IMR-90 (cell line): ENCODE results near the gene ADARB2. TPM values are rescaled to one million over a fixed set of nuclear protein-coding genes. Genes with fewer than 3 reads are reported as not detected.

Source experiments
- ATAC-seq: fragments of 200-7000 bp; cut with Tn5 transposase; 2 replicates; pipeline ENCODE4 v1.9.1; 2020; ENCODE audit warnings: low read depth, mild to moderate bottlenecking, moderate library complexity
- BruUV-seq: library from RNA; stranded (reverse); fragments of 400-500 nt; replicated peaks from 2 replicates; lab custom pipeline; 2021; lab: Mats Ljungman, UMichigan
- CTCF ChIA-PET: fragments of 300-600 bp; formaldehyde crosslinking; extraction: SDS; loops from one replicate; lab custom pipeline; 2021; ENCODE audit warnings: antibody characterized with exemption; lab: Yijun Ruan, JAX
- POLR2A ChIA-PET: fragments of 300-600 bp; sonication (Branson Sonifier 250); formaldehyde crosslinking; loops from one replicate; lab custom pipeline; 2022; ENCODE audit warnings: antibody characterized with exemption; ENCODE audit not compliant: unreplicated experiment; lab: Charles Lee
- DNase-seq: peaks from one replicate; pipeline ENCODE4 v3.0.0; 2013
- H2AFZ ChIP-seq: replicated peaks from 2 replicates; pipeline ENCODE3; 2013; ENCODE audit warnings: low read length, mild to moderate bottlenecking; ENCODE audit not compliant: poor library complexity
- H2AK5ac ChIP-seq: 2 replicates; pipeline ENCODE4 v1.6.1; 2013; ENCODE audit warnings: low read depth, low read length, inconsistent platforms
- H2AK9ac ChIP-seq: replicated peaks from 2 replicates; pipeline ENCODE3; 2013; ENCODE audit warnings: mild to moderate bottlenecking, low read depth, low read length, moderate library complexity; ENCODE audit not compliant: poor library complexity
- H2BK120ac ChIP-seq: 2 replicates; pipeline ENCODE4 v1.6.1; 2013; ENCODE audit warnings: low read depth, low read length, inconsistent platforms
- H2BK15ac ChIP-seq: 3 replicates; pipeline ENCODE4 v1.6.1; 2013; ENCODE audit warnings: low read depth, low read length, inconsistent platforms
- H2BK20ac ChIP-seq: 2 replicates; pipeline ENCODE4 v1.6.1; 2013; ENCODE audit warnings: low read depth, mild to moderate bottlenecking, inconsistent platforms, low read length, moderate library complexity
- H2BK5ac ChIP-seq: 2 replicates; pipeline ENCODE4 v1.6.1; 2013; ENCODE audit warnings: mild to moderate bottlenecking, low read depth, low read length, inconsistent platforms; ENCODE audit not compliant: poor library complexity, severe bottlenecking
- H3K14ac ChIP-seq: replicated peaks from 2 replicates; pipeline ENCODE4 v1.6.1; 2013; ENCODE audit warnings: low read depth, low read length, inconsistent platforms
- H3K18ac ChIP-seq: 2 replicates; pipeline ENCODE4 v1.6.1; 2013; ENCODE audit warnings: low read depth, low read length, control low read depth
- H3K23ac ChIP-seq: 2 replicates; pipeline ENCODE4 v1.6.1; 2013; ENCODE audit warnings: low read depth, low read length, inconsistent platforms
- H3K27ac ChIP-seq: 2 replicates; pipeline ENCODE4 v1.5.1; 2013; ENCODE audit warnings: mild to moderate bottlenecking, control low read depth, low read length; ENCODE audit not compliant: insufficient read depth
- H3K27me3 ChIP-seq: 2 replicates; pipeline ENCODE4 v1.6.1; 2013; ENCODE audit warnings: low read length; ENCODE audit not compliant: control insufficient read depth, insufficient read depth
- H3K36me3 ChIP-seq: 2 replicates; pipeline ENCODE4 v1.6.1; 2013; ENCODE audit warnings: low read length, mixed read lengths; ENCODE audit not compliant: control insufficient read depth, insufficient read depth
- H3K4ac ChIP-seq: 2 replicates; pipeline ENCODE4 v1.6.1; 2013; ENCODE audit warnings: low read depth, low read length, inconsistent platforms
- H3K4me1 ChIP-seq: 2 replicates; pipeline ENCODE4 v1.6.1; 2013; ENCODE audit warnings: low read length, mixed read lengths; ENCODE audit not compliant: control insufficient read depth, insufficient read depth
- H3K4me2 ChIP-seq: 2 replicates; pipeline ENCODE4 v1.6.1; 2013; ENCODE audit warnings: low read depth, mild to moderate bottlenecking, control low read depth, low read length, moderate library complexity
- H3K4me3 ChIP-seq: 2 replicates; pipeline ENCODE4 v1.5.1; 2013; ENCODE audit warnings: low read depth, mild to moderate bottlenecking, control low read depth, low read length, moderate library complexity; ENCODE audit not compliant: insufficient read depth
- H3K56ac ChIP-seq: 2 replicates; pipeline ENCODE4 v1.6.1; 2013; ENCODE audit warnings: low read length, inconsistent platforms; ENCODE audit not compliant: insufficient read depth; ENCODE audit errors: extremely low read depth
- H3K79me1 ChIP-seq, 2 experiments: 2 replicates each; pipeline ENCODE4 v1.6.1; 2013; ENCODE audit warnings: low read length in 2 of 2, inconsistent platforms in 1 of 2, low read depth in 1 of 2
- H3K9ac ChIP-seq: 2 replicates; pipeline ENCODE4 v1.6.1; 2013; ENCODE audit warnings: low read depth, low read length, control low read depth
- H3K9me1 ChIP-seq: 2 replicates; pipeline ENCODE4 v1.6.1; 2013; ENCODE audit warnings: low read length, inconsistent platforms; ENCODE audit not compliant: insufficient read depth
- H3K9me3 ChIP-seq: 2 replicates; pipeline ENCODE4 v1.6.1; 2013; ENCODE audit warnings: low read length; ENCODE audit not compliant: control insufficient read depth, insufficient read depth
- H4K20me1 ChIP-seq: 2 replicates; pipeline ENCODE4 v1.6.1; 2013; ENCODE audit warnings: low read length, inconsistent platforms; ENCODE audit not compliant: insufficient read depth
- H4K5ac ChIP-seq: 2 replicates; pipeline ENCODE4 v1.6.1; 2013; ENCODE audit warnings: mild to moderate bottlenecking, low read depth, low read length, control low read depth
- H4K8ac ChIP-seq, 2 experiments: 2 replicates each; pipeline ENCODE4 v1.6.1; 2013; ENCODE audit warnings: low read depth in 2 of 2, low read length in 2 of 2, control low read depth in 1 of 2, inconsistent platforms in 1 of 2
- H4K91ac ChIP-seq: 2 replicates; pipeline ENCODE4 v1.6.1; 2013; ENCODE audit warnings: low read depth, low read length, inconsistent platforms; ENCODE audit not compliant: insufficient read depth
- BHLHE40 ChIP-seq: fragments of 150-350 bp; IDR thresholded peaks from 2 replicates; pipeline ENCODE4 v1.6.1; 2016; ENCODE audit warnings: mild to moderate bottlenecking, low read depth, low read length
- CHD1 ChIP-seq: IDR thresholded peaks from 2 replicates; pipeline ENCODE4 v1.6.1; 2012; ENCODE audit warnings: low read depth, low read length, improper control_type of control experiment
- FOS ChIP-seq: fragments of 150-350 bp; IDR thresholded peaks from 2 replicates; pipeline ENCODE4 v1.6.1; 2016; ENCODE audit warnings: low read depth, low read length
- MAFK ChIP-seq: IDR thresholded peaks from 2 replicates; pipeline ENCODE4 v1.6.1; 2012; ENCODE audit warnings: low read depth, low read length, improper control_type of control experiment
- MAZ ChIP-seq: IDR thresholded peaks from 2 replicates; pipeline ENCODE4 v1.6.1; 2012; ENCODE audit warnings: low read depth, mild to moderate bottlenecking, low read length, improper control_type of control experiment, moderate library complexity, borderline replicate concordance
- MXI1 ChIP-seq: IDR thresholded peaks from 2 replicates; pipeline ENCODE4 v1.6.1; 2012; ENCODE audit warnings: low read depth, mild to moderate bottlenecking, low read length, moderate library complexity, borderline replicate concordance
- NFE2L2 ChIP-seq: fragments of 150-350 bp; IDR thresholded peaks from 2 replicates; pipeline ENCODE4 v1.6.1; 2016; ENCODE audit warnings: low read depth, mild to moderate bottlenecking, low read length
- POLR2A ChIP-seq: IDR thresholded peaks from 2 replicates; pipeline ENCODE4 v1.6.1; 2012; ENCODE audit warnings: mild to moderate bottlenecking, low read depth, low read length
- RAD21 ChIP-seq: IDR thresholded peaks from 2 replicates; pipeline ENCODE4 v1.6.1; 2012; ENCODE audit warnings: low read length, improper control_type of control experiment
- RFX5 ChIP-seq: IDR thresholded peaks from 2 replicates; pipeline ENCODE4 v1.8.0; 2012; ENCODE audit warnings: low read depth, mild to moderate bottlenecking, low read length, moderate library complexity
- SMC3 ChIP-seq: fragments of 150-350 bp; IDR thresholded peaks from 2 replicates; pipeline ENCODE4 v1.6.1; 2016; ENCODE audit warnings: low read depth, mild to moderate bottlenecking, antibody characterized with exemption, low read length, moderate library complexity
- WGBS, 2 experiments: methylation state at CpG; one replicate each; pipeline versions ENCODE4 v1.1.5 to v1.1.7; 2013; ENCODE audit warnings: missing lambda C conversion rate in 2 of 2; ENCODE audit not compliant: insufficient read length in 1 of 2; ENCODE audit errors: extremely low coverage in 2 of 2; 5-methylcytosine and 5-hydroxymethylcytosine counted together
- dilution Hi-C: fragments of 300-500 bp; cut with HindIII; formaldehyde crosslinking; loops from one replicate; pipeline ENCODE4 v1.14.3; 2018; ENCODE audit warnings: low sequenced_read_pairs; ENCODE audit not compliant: unreplicated experiment
- in situ Hi-C: fragments of 300-500 bp; cut with MboI; formaldehyde crosslinking; loops from 3 replicates; pipeline ENCODE4 v1.14.3; 2019; ENCODE audit warnings: low sequenced_read_pairs, inconsistent platforms, mixed read lengths
- intact Hi-C: fragments of 100-400 bp; cut with micrococcal nuclease; formaldehyde crosslinking; loops from 2 replicates; pipeline ENCODE4 v1.10.0; 2022
- polyA plus RNA-seq, 3 experiments: library from polyadenylated mRNA; depleted of rRNA; stranded (reverse); fragments of >200 nt; gene quantifications; 2 replicates each; pipeline ENCODE4 v1.2.3, GENCODE V29; 2012; ENCODE audit warnings: low replicate concordance in 1 of 3
- total RNA-seq: library from RNA; depleted of rRNA; stranded (reverse); fragments of >200 nt; gene quantifications from 2 replicates; pipeline ENCODE4 v1.2.3, GENCODE V29; 2012
- TF ChIP-seq, protein P1 (sequence below): fragments of 150-350 bp; IDR thresholded peaks from 2 replicates; pipeline ENCODE4 v1.6.1; 2016; ENCODE audit warnings: low read depth, mild to moderate bottlenecking, low read length, moderate library complexity, borderline replicate concordance
- TF ChIP-seq, protein P2 (sequence below): fragments of 150-350 bp; IDR thresholded peaks from 2 replicates; pipeline ENCODE4 v1.6.1; 2017; ENCODE audit warnings: mild to moderate bottlenecking, antibody characterized with exemption, low read length, low read depth

Gene ADARB2
- total and polyA plus RNA-seq, 2 of the 4 experiments (the other 2 are of a cell fraction), result not detected

DNA sequence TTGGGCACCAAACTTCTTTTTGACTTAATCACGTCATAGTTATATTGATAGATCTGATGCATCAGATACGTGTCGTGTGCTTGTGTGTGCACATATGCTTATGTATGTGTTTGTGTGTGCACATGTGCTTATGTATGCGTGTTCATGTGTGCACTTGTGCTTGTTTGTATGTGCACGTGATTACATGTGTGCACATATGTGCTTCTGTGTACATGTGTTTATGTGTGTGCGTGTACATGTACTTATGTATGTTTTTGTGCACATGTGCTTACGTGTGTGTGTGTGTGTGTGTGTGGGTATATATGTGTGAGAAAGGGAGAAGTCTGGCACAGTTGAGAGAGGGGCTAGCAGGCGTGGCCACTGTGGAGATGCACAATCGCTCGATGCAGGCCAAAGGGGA, 507.8 kb downstream of the ADARB2 start:
- in situ Hi-C loops (no loop called here), dilution Hi-C loops (no loop called here), intact Hi-C loops (no loop called here)
- no peaks in the 10 kb centered on the region for H4K20me1 ChIP-seq
- no peak overlapping the region for H3K27ac ChIP-seq
- CTCF ChIA-PET, result interaction anchor here (0.6 kb wide), 1 partner anchor 68 kb away, joined by 3 read pairs; no protein-coding TSS in a partner anchor
- H2BK120ac ChIP-seq, result no peak overlapping the region
- no peak overlapping the region for H3K14ac ChIP-seq
- H3K9me1 ChIP-seq, result no peaks in the 10 kb centered on the region
- no peak overlapping the region for H3K4ac ChIP-seq
- peaks cover 25% of the 10 kb centered on the region for H3K9me3 ChIP-seq
- H2BK20ac ChIP-seq, result no peak overlapping the region
- H3K23ac ChIP-seq, result no peak overlapping the region
- H2AK9ac ChIP-seq, result no peak overlapping the region
- no TSS peak for BruUV-seq
- TF ChIP-seq BHLHE40 (no peak), MAFK (no peak), RFX5 (no peak), MXI1 (no peak), FOS (no peak), NFE2L2 (no peak), SMC3 (no peak), CHD1 (no peak), MAZ (no peak), RAD21 (no peak), POLR2A (no peak)
- TF ChIP-seq, protein P1, sequence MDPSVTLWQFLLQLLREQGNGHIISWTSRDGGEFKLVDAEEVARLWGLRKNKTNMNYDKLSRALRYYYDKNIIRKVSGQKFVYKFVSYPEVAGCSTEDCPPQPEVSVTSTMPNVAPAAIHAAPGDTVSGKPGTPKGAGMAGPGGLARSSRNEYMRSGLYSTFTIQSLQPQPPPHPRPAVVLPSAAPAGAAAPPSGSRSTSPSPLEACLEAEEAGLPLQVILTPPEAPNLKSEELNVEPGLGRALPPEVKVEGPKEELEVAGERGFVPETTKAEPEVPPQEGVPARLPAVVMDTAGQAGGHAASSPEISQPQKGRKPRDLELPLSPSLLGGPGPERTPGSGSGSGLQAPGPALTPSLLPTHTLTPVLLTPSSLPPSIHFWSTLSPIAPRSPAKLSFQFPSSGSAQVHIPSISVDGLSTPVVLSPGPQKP, result no peak
- TF ChIP-seq, protein P2, sequence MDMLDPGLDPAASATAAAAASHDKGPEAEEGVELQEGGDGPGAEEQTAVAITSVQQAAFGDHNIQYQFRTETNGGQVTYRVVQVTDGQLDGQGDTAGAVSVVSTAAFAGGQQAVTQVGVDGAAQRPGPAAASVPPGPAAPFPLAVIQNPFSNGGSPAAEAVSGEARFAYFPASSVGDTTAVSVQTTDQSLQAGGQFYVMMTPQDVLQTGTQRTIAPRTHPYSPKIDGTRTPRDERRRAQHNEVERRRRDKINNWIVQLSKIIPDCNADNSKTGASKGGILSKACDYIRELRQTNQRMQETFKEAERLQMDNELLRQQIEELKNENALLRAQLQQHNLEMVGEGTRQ, result no peak
- H3K36me3 ChIP-seq, result no peaks in the 10 kb centered on the region
- POLR2A ChIA-PET, result no interaction called here
- no peak for DNase-seq
- WGBS, 2 experiments, result 50% methylated on average over 3 of the region's 10 CpGs; no CpG with 5 or more reads in 1 of the 2 experiments
- no peak overlapping the region for H2AK5ac ChIP-seq
- H2BK15ac ChIP-seq, result no peak overlapping the region
- no peak overlapping the region for H4K91ac ChIP-seq
- no peak overlapping the region for H4K8ac ChIP-seq
- no peak overlapping the region for H3K4me3 ChIP-seq
- H3K9ac ChIP-seq, result no peak overlapping the region
- H2AFZ ChIP-seq, result no peak overlapping the region
- H3K79me1 ChIP-seq, result no peaks in the 10 kb centered on the region
- no peak for ATAC-seq
- H2BK5ac ChIP-seq, result no peak overlapping the region
- H3K27me3 ChIP-seq, result no peaks in the 10 kb centered on the region
- H3K4me2 ChIP-seq, result no peak overlapping the region
- H3K4me1 ChIP-seq, result no peaks in the 10 kb centered on the region
- H4K5ac ChIP-seq, result no peak overlapping the region
- H3K56ac ChIP-seq, result no peak overlapping the region
- no peak overlapping the region for H3K18ac ChIP-seq
